Tibial nerve (tissue), 4 donors: ENCODE data around the gene KLHDC4.

ENCODE experiments used
- CTCF ChIP-seq, 5 experiments: fragments of 200-600 bp in 3 of 5; fragments of 450-650 bp in 2 of 5; sonication (generic) in 3 of 5; IDR thresholded peaks; one replicate each; pipeline ENCODE4 v1.5.1; 2016 to 2019; ENCODE audit warnings: antibody characterized with exemption in 5 of 5, mild to moderate bottlenecking in 3 of 5, moderate library complexity in 2 of 5
- EP300 ChIP-seq, 2 donors: sonication (generic); formaldehyde crosslinking; IDR thresholded peaks; one replicate each; pipeline ENCODE4 v1.6.1; 2017; ENCODE audit warnings: antibody characterized with exemption in 2 of 2, mild to moderate bottlenecking in 1 of 2
- POLR2A ChIP-seq, 2 donors: fragments of 450-650 bp; IDR thresholded peaks; one replicate each; pipeline ENCODE4 v1.6.1; 2017; ENCODE audit warnings: antibody characterized with exemption in 2 of 2, mild to moderate bottlenecking in 2 of 2, moderate library complexity in 2 of 2

GRCh38 chr16:87762620-87763019, 3.2 kb downstream of the KLHDC4 start:
- no peak for TF ChIP-seq CTCF (IDR thresholded peaks at IDR 0.05)
- TF ChIP-seq POLR2A (IDR thresholded peaks at IDR 0.05): no peak
- TF ChIP-seq EP300 (IDR thresholded peaks at IDR 0.05): no peak
